ENCODE data around the gene IL2RA.

DNA sequence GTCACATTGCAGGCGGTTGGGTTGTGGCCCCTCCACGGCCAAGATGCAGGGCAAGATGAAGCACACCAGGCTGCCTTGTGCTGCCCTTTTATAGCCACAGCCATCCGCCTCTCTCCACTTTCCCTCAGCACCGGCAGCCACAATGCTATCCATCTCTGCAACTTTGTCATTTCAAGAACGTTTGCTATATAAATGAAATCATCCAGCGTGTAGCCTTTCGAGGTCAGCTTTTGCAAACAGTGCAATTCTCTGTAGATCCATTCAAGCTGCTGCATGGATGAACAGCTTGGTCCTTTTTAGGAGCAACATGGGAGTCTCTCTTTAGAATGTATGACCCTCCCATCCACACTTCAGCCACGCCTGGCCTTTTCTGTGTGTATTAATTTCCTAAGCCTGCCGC is 78.4 kb downstream of the IL2RA start:
- TF ChIP-seq ZNF431 (CRISPR knock-in tag; IDR thresholded peaks at IDR 0.05) (no peak), MXI1 (IDR thresholded peaks at IDR 0.05; ENCODE audit: low read depth, low read length) (no peak), ZNF184 (CRISPR knock-in tag; IDR thresholded peaks at IDR 0.05) (no peak), POLR2AphosphoS2 (IDR thresholded peaks at IDR 0.05; ENCODE audit: low read length) (no peak), HNRNPH1 (optimal IDR thresholded peaks at IDR 0.05; ENCODE audit: low read depth, low read length) (no peak), HNRNPUL1 (IDR thresholded peaks at IDR 0.05; ENCODE audit: low read length) (no peak), HDAC1 (IDR thresholded peaks at IDR 0.05) (no peak), TARDBP (IDR thresholded peaks at IDR 0.05) (no peak), CBX5 (IDR thresholded peaks at IDR 0.05; ENCODE audit: borderline replicate concordance, low read depth) (no peak), SRSF9 (IDR thresholded peaks at IDR 0.05; ENCODE audit: borderline replicate concordance, low read depth, low read length) (no peak), RCOR1 (IDR thresholded peaks at IDR 0.05; ENCODE audit: borderline replicate concordance in 1 of 2, low read depth in 2 of 2, low read length in 2 of 2) (no peak), NFIC (IDR thresholded peaks at IDR 0.05) (no peak)
- TF ChIP-seq, protein P1, sequence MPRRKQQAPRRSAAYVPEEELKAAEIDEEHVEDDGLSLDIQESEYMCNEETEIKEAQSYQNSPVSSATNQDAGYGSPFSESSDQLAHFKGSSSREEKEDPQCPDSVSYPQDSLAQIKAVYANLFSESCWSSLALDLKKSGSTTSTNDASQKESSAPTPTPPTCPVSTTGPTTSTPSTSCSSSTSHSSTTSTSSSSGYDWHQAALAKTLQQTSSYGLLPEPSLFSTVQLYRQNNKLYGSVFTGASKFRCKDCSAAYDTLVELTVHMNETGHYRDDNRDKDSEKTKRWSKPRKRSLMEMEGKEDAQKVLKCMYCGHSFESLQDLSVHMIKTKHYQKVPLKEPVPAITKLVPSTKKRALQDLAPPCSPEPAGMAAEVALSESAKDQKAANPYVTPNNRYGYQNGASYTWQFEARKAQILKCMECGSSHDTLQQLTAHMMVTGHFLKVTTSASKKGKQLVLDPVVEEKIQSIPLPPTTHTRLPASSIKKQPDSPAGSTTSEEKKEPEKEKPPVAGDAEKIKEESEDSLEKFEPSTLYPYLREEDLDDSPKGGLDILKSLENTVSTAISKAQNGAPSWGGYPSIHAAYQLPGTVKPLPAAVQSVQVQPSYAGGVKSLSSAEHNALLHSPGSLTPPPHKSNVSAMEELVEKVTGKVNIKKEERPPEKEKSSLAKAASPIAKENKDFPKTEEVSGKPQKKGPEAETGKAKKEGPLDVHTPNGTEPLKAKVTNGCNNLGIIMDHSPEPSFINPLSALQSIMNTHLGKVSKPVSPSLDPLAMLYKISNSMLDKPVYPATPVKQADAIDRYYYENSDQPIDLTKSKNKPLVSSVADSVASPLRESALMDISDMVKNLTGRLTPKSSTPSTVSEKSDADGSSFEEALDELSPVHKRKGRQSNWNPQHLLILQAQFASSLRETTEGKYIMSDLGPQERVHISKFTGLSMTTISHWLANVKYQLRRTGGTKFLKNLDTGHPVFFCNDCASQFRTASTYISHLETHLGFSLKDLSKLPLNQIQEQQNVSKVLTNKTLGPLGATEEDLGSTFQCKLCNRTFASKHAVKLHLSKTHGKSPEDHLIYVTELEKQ (CRISPR knock-in tag; IDR thresholded peaks at IDR 0.05) = no peak
